ENCODE results near the gene GRPEL2. TPM values are rescaled to one million over a fixed set of nuclear protein-coding genes. Genes with fewer than 3 reads are reported as not detected.

The GRPEL2 gene
- total RNA-seq, 4 donors from 2014 or later: 23.1 to 43.3 (median 27.1) TPM

DNA sequence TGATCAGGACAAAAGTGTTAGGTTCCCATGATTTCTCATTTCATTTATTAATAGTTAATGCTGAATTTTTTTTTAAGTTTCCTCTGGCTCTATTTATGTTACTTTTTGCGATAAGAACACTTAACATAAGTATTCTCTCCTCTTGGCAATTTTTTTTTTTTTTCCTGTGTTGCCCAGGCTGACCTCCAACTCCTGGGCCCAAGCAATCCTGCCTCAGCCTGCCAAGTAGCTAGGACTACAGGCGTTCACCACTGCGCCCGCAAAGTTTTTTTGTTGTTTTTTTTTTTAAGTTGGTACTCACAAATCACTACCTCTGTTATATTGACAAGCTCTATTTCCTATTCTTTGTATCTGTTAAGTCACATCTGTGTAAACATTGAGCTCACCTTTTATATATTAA is 6.9 kb downstream of the GRPEL2 start:
- TF ChIP-seq POLR2A (IDR thresholded peaks at IDR 0.05): no peak
- TF ChIP-seq, protein P1, sequence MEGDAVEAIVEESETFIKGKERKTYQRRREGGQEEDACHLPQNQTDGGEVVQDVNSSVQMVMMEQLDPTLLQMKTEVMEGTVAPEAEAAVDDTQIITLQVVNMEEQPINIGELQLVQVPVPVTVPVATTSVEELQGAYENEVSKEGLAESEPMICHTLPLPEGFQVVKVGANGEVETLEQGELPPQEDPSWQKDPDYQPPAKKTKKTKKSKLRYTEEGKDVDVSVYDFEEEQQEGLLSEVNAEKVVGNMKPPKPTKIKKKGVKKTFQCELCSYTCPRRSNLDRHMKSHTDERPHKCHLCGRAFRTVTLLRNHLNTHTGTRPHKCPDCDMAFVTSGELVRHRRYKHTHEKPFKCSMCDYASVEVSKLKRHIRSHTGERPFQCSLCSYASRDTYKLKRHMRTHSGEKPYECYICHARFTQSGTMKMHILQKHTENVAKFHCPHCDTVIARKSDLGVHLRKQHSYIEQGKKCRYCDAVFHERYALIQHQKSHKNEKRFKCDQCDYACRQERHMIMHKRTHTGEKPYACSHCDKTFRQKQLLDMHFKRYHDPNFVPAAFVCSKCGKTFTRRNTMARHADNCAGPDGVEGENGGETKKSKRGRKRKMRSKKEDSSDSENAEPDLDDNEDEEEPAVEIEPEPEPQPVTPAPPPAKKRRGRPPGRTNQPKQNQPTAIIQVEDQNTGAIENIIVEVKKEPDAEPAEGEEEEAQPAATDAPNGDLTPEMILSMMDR (IDR thresholded peaks at IDR 0.05): no peak
- no peak overlapping the region for H3K27ac ChIP-seq
- no peak overlapping the region for H3K4me3 ChIP-seq
- WGBS, 2 donors: 80 to 81% methylated on average over 4 of the region's 4 CpGs
- DNase-seq: no peak
- H3K4me1 ChIP-seq: peaks cover 0 to 24% (median 11%) of the 10 kb centered on the region in 3 donors
- no peaks in the 10 kb centered on the region for H3K9me3 ChIP-seq
- H3K36me3 ChIP-seq: peaks cover 12 to 77% (median 43%) of the 10 kb centered on the region in 3 donors
- H3K27me3 ChIP-seq: no peaks in the 10 kb centered on the region
- intact Hi-C loops (cut with DNase I): no loop called here

DNA sequence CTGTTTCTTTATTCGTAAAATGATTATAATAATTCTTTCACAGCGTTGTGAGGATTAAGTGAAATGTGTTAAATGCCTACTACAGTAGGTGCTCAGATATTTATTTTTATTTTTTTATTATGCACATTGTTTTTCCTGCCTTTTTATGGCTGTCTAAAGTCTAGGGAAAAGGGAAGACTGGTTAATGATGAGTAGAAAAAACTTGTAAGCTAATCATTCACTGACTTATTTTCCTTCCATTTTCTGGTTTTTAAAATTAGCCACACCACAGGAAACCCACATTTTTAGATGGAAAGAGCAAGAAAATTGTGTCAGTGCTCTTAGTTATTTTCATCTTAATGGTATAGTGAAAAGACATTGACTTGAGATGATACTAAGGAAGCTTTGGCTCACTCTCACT is 8.6 kb downstream of the GRPEL2 start:
- peaks cover 7 to 24% (median 8%) of the 10 kb centered on the region in 3 donors for H3K4me1 ChIP-seq
- H3K27ac ChIP-seq: no peak overlapping the region
- no peak for DNase-seq
- H3K36me3 ChIP-seq: peaks cover 12 to 66% (median 34%) of the 10 kb centered on the region in 3 donors
- intact Hi-C loops (cut with DNase I): no loop called here
- WGBS, 2 donors: 76 to 78% methylated on average over 2 of the region's 2 CpGs
- TF ChIP-seq, protein P1 (IDR thresholded peaks at IDR 0.05): no peak
- no peak for TF ChIP-seq POLR2A (IDR thresholded peaks at IDR 0.05)
- H3K4me3 ChIP-seq: no peak overlapping the region
- H3K9me3 ChIP-seq: no peaks in the 10 kb centered on the region
- H3K27me3 ChIP-seq: no peaks in the 10 kb centered on the region

DNA sequence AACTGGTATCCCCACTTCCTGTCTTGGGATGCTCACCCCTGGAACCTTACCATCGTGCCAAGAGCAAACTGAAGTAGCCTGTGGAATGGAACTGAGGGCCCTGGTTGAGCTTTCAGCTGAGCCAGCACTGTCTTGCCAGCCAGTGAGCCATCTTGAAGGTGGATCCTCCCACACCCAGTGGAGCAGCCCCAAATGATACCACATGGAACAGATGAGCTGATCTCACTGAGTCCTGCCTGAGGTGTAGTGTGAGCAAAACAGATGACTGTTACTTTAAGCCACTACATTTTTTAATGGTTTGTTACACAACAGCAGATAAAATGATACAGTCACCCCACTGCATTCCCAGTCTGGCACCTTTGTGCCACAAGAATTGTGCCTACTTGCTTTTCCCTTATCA is 10.4 kb downstream of the GRPEL2 start:
- Histone ChIP-seq H3K27ac (no peak overlapping the region), H3K4me1 (peaks cover 7 to 22% (median 8%) of the 10 kb centered on the region in 3 donors), H3K9me3 (no peaks in the 10 kb centered on the region), H3K27me3 (no peaks in the 10 kb centered on the region), H3K4me3 (no peak overlapping the region), H3K36me3 (peaks cover 6 to 49% (median 16%) of the 10 kb centered on the region in 3 donors)
- no peak for DNase-seq
- TF ChIP-seq, protein P1 (IDR thresholded peaks at IDR 0.05): no peak
- no peak for TF ChIP-seq POLR2A (IDR thresholded peaks at IDR 0.05)
- 88% methylated on average over 1 of the region's 1 CpG; no CpG with 5 or more reads in 1 of the 2 donors for WGBS, 2 donors
- intact Hi-C loops (cut with DNase I): no loop called here

DNA sequence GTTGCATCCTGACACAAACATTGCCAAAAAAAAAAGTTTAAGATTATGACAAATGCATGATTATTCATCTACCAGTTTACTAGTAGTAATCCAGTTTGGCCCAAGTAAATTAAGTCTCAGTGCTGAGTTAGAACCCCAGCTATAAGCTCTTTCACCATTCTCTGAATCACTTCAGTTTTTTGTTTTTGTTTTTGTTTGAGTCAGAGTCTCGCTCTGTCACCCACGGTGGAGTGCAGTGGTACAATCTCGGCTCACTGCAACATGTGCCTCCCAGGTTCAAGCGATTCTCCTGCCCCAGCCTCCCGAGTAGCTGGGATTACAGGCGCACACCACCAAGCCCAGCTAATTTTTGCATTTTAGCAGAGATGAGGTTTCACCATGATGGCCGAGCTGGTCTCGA is 11.1 kb downstream of the GRPEL2 start:
- Histone ChIP-seq H3K4me1 (peaks cover 7 to 22% (median 8%) of the 10 kb centered on the region in 3 donors), H3K27me3 (no peaks in the 10 kb centered on the region), H3K36me3 (peaks cover 0 to 42% (median 11%) of the 10 kb centered on the region in 3 donors), H3K4me3 (no peak overlapping the region), H3K9me3 (no peaks in the 10 kb centered on the region), H3K27ac (no peak overlapping the region)
- TF ChIP-seq, protein P1 (IDR thresholded peaks at IDR 0.05): no peak
- no peak for TF ChIP-seq POLR2A (IDR thresholded peaks at IDR 0.05)
- WGBS, 2 donors: 80 to 89% methylated on average over 8 of the region's 8 CpGs
- intact Hi-C loops (cut with DNase I): no loop called here
- DNase-seq: no peak

DNA sequence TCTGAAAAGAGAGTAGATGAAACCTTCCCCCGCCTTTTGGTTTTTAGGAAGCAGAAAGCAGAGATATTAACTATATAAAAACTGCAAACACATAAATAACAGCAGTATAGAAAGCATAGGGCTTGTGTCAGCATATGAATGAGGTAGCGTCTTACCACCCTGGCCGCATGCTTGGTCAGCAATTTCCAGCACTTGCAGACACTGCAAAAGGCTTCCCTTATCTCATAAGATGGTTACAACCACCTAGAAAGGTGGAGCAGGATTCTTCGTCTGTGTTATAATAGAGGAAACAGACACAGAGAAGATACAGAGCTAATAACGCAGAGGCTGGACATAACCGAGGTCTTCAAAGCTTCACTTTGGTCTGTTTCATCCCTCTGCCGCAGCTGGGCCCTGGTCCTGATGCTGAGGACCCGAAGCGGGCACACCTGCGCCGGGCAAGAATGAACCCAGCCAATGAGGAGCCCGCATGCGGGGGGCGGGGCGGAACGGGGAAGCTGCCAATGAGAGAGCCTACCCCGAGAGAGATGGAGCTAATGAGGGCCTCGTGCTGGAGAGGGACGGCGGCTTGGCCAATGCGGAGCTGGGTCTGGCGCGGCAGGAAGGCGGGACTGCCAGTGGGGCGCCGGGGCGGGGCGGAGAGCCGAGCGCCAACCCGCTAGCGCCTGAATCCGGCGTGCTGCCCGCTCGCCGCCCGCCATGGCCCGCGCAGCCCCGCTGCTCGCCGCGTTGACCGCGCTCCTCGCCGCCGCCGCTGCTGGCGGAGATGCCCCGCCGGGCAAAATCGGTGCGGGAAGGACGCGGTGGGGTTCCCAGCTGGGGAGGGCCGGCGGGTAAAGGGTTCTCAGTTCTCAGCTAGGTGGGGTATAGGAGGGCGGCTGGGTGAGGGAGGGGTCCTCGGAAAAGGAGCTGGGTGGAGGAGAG is 12.3 kb downstream of the GRPEL2 start, which contains the start of gene PCYOX1L:
Gene PCYOX1L, plus strand, starts transcription at position 677 of the 924 bp plus-strand sequence. Its CDS starts 23 bp downstream, at position 700.
- TF ChIP-seq, protein P1 (IDR thresholded peaks at IDR 0.05): no peak
- peak in 2 of 4 donors; percentile 53 to 71 for TF ChIP-seq POLR2A (IDR thresholded peaks at IDR 0.05)
- peak; percentile 66 for DNase-seq
- intact Hi-C loops (cut with DNase I): no loop called here
- H3K36me3 ChIP-seq: peaks cover 0 to 29% (median 0%) of the 10 kb centered on the region in 3 donors
- peaks cover 7 to 22% (median 8%) of the 10 kb centered on the region in 3 donors for H3K4me1 ChIP-seq
- peak within 1 kb of the TSS; percentile 74 to 84 (median 76) for H3K27ac ChIP-seq
- peak within 1 kb of the TSS; percentile 64 to 83 (median 73) for H3K4me3 ChIP-seq
- no peaks in the 10 kb centered on the region for H3K27me3 ChIP-seq
- H3K9me3 ChIP-seq: no peaks in the 10 kb centered on the region
- 2 to 3% methylated on average over 32 to 39 of the region's 61 CpGs for WGBS, 2 donors

Data from esophagus squamous epithelium (tissue), 5 donors.